Prostate gland (tissue), 2 donors: ENCODE data around the gene CD83.

ENCODE experiments used
- CTCF ChIP-seq, 4 experiments: fragments of 200-600 bp in 2 of 4; fragments of 450-650 bp in 2 of 4; sonication (generic) in 2 of 4; IDR thresholded peaks; 1 replicate in 3 of 4; 2 replicates in 1 of 4; pipeline ENCODE4 v1.5.1; 2016 to 2019; ENCODE audit warnings: antibody characterized with exemption in 4 of 4, mild to moderate bottlenecking in 2 of 4, moderate library complexity in 2 of 4
- POLR2A ChIP-seq: fragments of 450-650 bp; IDR thresholded peaks from one replicate; pipeline ENCODE4 v1.6.1; 2016; ENCODE audit warnings: antibody characterized with exemption, mild to moderate bottlenecking

- no peak for TF ChIP-seq CTCF (IDR thresholded peaks at IDR 0.05)
- TF ChIP-seq POLR2A: no peak
Observed at GRCh38 chr6:14153228-14153627, 35.7 kb downstream of the CD83 start.
